GM21717 (cell line): ENCODE data around the gene OPALIN.

ENCODE experiments used
- ATAC-seq: cut with Tn5 transposase; IDR thresholded peaks from one replicate; pipeline ENCODE4 v1.9.1; 2021; ENCODE audit warnings: mild to moderate bottlenecking, moderate library complexity; ENCODE audit not compliant: unreplicated experiment

OPALIN gene

GRCh38 chr10:96305019-96305418, 53.8 kb downstream of the OPALIN start:
- no peak for ATAC-seq

GRCh38 chr10:96304230-96304629, 54.6 kb downstream of the OPALIN start, which contains the start of gene DNTT:
Gene DNTT, plus strand, starts transcription at chr10:96304434. Its CDS starts 64 bp downstream, at chr10:96304498.
- no peak for ATAC-seq

- ATAC-seq, result no peak
Measured at GRCh38 chr10:96301616-96302015, 57.2 kb downstream of the OPALIN start.

- ATAC-seq, result no peak
Measured at GRCh38 chr10:96299383-96299782, 59.4 kb downstream of the OPALIN start.

GRCh38 chr10:96298362-96298761, 60.4 kb downstream of the OPALIN start:
- no peak for ATAC-seq

GRCh38 chr10:96297486-96297885, 61.3 kb downstream of the OPALIN start:
- no peak for ATAC-seq

GRCh38 chr10:96295475-96295874, 63.3 kb downstream of the OPALIN start:
- ATAC-seq, result no peak
